DMS153 (cell line): ENCODE data around the gene RASD2.

Source experiments
- DNase-seq: peaks from one replicate; lab custom pipeline; 2025; lab: John Stamatoyannopoulos, UW

The RASD2 gene

GRCh38 chr22:35541254-35541748, 670 bp downstream of the RASD2 start:
- DNase-seq: no peak

- DNase-seq: no peak
Measured at GRCh38 chr22:35542157-35542938, 1.7 kb downstream of the RASD2 start.

GRCh38 chr22:35542939-35543516, 2.4 kb downstream of the RASD2 start:
- DNase-seq: no peak

- no peak for DNase-seq
Measured at GRCh38 chr22:35543702-35544101, 3.1 kb downstream of the RASD2 start.

- DNase-seq: no peak
Measured at GRCh38 chr22:35544189-35544588, 3.6 kb downstream of the RASD2 start.

GRCh38 chr22:35544827-35545226, 4.2 kb downstream of the RASD2 start:
- DNase-seq: no peak

- no peak for DNase-seq
Measured at GRCh38 chr22:35546886-35547285, 6.3 kb downstream of the RASD2 start.

GRCh38 chr22:35547987-35548721, 7.5 kb downstream of the RASD2 start:
- no peak for DNase-seq

- no peak for DNase-seq
Measured at GRCh38 chr22:35548722-35549112, 8.1 kb downstream of the RASD2 start.

GRCh38 chr22:35549328-35549727, 8.7 kb downstream of the RASD2 start:
- DNase-seq: no peak

GRCh38 chr22:35551549-35552177, 11.0 kb downstream of the RASD2 start:
- DNase-seq: no peak

GRCh38 chr22:35552196-35552842, 11.7 kb downstream of the RASD2 start:
- no peak for DNase-seq

- DNase-seq: no peak
Measured at GRCh38 chr22:35552846-35553245, 12.2 kb downstream of the RASD2 start.

- no peak for DNase-seq
Measured at GRCh38 chr22:35553341-35553740, 12.7 kb downstream of the RASD2 start.

GRCh38 chr22:35554297-35554845, 13.7 kb downstream of the RASD2 start:
- DNase-seq: peak; percentile 33

GRCh38 chr22:35555483-35555890, 14.9 kb downstream of the RASD2 start:
- no peak for DNase-seq

GRCh38 chr22:35555946-35556547, 15.4 kb downstream of the RASD2 start:
- no peak for DNase-seq

- DNase-seq: no peak
Measured at GRCh38 chr22:35556666-35557065, 16.0 kb downstream of the RASD2 start.

- no peak for DNase-seq
Measured at GRCh38 chr22:35558031-35558430, 17.4 kb downstream of the RASD2 start.

- DNase-seq: no peak
Measured at GRCh38 chr22:35558719-35559118, 18.1 kb downstream of the RASD2 start.

- no peak for DNase-seq
Measured at GRCh38 chr22:35559354-35560005, 18.8 kb downstream of the RASD2 start.
